ENCODE results near the gene CHMP1B.

CHMP1B gene, protein sequence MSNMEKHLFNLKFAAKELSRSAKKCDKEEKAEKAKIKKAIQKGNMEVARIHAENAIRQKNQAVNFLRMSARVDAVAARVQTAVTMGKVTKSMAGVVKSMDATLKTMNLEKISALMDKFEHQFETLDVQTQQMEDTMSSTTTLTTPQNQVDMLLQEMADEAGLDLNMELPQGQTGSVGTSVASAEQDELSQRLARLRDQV

DNA sequence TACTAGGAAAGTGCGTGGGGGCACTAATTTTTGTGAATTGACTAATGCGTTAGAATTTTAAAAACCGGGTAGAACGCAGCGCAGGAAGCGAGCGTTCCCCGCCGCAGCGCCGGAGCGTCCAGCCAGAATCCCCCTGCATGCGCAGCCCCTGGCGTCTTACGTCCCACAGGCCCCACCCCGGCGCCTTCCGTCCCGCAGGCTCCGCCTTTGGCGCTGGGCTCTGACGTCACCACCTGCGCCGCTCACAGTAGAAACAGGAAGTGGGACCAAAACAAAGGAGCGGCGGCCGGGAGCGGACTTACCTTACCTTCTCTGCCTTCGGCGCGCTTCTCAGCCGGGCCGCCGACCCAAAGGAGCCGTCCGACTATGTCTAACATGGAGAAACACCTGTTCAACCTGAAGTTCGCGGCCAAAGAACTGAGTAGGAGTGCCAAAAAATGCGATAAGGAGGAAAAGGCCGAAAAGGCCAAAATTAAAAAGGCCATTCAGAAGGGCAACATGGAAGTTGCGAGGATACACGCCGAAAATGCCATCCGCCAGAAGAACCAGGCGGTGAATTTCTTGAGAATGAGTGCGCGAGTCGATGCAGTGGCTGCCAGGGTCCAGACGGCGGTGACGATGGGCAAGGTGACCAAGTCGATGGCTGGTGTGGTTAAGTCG is at the start of gene CHMP1B:
CHMP1B (plus strand) TSS at position 268 of the 660 bp plus-strand sequence; CDS start at position 367, 99 bp downstream.
- peak; percentile 65 for DNase-seq

DNA sequence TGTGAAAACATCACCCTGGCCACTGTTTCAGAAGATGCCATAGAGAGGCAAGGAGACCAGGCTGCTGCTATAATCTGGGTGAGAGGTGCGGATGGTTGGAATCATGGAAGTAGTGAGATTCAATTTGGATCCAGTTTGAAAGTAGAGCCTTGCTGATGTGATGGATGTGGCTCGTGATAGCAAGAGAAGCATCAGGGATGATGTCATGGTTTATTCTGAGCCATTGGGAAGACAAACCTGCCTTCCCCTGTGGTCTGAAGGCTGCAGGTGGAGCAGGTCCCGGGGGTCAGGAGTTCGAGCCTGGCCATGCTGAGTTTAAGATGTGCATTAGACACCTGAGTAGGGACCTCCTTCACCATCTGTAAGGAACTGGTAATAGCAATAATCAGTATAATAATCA is 49.6 kb upstream of the CHMP1B start:
- DNase-seq = no peak

DNA sequence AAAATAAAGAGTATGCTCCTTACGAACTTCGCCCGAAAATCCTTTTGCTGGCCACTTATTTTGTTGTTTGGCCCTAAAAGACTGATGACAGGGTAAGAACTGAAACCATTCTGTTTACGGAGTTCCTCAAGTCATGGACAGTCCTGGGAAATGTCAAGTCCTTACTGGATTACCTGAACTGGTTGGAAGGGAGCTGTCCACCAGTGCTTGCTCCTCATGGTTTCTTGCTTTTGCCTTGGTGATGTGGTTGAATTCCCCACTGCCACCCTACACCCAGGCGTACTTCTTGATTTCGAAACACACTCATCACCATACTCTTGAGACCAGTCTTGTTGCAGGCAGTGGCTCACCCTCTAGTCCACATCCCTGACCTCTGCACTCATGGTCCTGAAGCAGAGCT is 49.1 kb upstream of the CHMP1B start:
- DNase-seq = no peak

DNA sequence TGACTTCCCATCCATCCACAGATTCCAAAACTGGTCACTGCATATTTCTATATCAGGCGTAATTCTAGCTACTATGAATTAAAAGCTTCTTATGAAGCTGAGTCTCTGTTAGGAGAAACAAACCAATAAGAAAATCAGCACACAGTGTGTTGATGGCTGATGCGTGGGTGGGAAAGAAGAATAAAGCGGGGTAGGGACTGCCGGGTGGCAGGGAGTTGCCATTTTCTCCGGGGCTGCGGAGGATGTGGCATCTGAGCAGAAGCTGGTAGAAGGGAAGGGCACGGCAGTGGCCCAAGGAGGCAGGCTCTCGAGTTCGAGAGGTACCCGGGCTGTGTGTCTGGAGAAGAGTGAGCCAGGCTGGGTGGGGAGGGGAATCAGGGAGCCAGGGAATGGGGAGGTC is 48.6 kb upstream of the CHMP1B start:
- DNase-seq = no peak

DNA sequence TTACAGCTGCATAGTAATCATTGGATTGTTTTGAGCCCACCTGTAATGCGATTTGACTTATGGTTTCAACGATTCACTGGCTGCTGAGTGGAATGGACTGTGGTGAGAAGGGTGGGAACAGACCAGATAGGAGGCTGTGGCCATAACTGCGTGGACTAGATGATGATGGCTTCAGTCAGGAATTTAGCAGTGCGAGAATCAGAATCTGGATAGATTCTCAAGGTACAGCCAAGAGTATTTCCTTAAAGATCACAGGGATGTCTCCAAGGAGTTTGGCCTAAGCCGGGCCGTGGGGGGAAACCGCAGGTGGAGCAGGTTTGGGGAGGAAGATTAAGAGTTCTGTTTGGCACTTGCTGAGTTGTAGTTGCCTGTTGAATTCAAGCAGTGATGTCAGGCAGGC is 44.0 kb upstream of the CHMP1B start:
- DNase-seq = no peak

DNA sequence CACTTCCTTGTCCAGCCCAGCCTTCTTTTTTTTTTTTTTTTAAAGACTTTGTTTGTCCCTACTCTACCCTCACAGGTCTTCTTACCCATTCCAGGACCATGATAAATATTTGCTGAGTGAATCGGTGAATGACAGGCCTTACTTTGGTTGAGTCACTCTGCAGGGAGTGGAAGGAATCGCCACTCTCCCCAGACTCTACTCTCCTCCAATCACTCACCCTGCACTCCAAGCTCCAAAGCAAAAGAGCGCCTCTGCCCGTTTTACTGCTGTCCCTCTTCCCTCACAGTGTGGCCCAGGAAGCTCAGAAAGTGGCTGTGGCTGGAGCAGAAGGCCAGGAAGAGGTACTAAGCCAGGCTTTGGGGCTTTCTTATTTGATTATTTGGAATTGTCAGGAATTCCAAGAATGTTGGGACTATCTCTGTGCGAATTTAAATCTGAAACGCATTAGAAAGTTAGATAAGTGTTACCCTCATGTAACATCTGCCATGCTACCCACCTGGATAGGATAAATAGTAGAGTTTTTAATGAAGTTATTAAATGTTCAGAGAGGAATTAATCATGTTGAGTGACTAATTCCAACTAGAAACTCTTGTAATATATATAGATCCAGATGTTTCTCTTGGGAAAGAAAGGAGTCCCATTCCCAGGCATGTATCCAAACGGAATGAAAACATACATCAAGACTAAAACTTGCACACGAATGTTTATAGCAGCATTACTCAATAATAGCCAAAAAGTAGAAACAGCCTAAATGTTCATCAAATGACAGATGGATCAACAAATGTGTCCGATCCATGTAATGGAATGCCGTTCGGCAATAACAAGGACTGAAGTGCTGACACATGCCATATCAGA is 43.0 kb upstream of the CHMP1B start:
- no peak for DNase-seq

DNA sequence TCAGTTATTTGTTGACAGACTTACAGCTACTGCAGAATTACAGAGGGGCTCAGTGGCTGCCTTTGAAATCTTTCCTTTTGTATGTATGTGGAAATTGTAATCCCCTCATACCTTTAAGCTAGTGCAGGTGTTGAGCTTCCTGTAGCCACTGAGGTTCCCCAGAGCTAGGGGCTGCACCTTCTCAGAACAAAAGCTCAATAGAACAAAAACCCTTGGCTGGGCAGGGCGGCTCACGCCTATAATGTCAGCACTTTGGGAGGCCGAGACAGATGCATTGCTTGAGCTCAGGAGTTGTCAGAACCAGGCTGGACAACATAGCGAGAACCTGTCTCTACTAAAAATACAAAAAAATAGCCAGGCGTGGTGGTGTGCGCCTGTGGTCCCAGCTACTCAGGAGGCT is 41.3 kb upstream of the CHMP1B start:
- DNase-seq = no peak

DNA sequence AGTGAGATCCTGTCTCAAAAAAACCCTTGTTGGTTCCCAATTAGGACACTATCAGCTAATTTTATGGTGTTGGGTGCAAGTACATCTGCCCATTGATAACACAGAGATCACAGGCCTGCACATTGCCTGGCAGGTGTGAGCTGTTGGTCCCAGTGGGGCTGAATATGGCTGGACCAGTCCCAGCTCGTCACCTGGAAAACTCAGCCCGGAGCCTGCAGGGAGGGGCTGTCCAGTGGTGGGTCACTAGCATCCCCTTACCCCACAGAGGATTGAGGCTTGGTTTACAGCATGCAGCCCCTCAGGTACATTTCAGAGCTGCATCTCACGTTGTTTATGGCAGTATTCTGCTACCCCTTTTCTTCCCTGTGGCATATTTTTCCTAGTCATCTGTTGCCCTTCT is 40.8 kb upstream of the CHMP1B start:
- no peak for DNase-seq

DNA sequence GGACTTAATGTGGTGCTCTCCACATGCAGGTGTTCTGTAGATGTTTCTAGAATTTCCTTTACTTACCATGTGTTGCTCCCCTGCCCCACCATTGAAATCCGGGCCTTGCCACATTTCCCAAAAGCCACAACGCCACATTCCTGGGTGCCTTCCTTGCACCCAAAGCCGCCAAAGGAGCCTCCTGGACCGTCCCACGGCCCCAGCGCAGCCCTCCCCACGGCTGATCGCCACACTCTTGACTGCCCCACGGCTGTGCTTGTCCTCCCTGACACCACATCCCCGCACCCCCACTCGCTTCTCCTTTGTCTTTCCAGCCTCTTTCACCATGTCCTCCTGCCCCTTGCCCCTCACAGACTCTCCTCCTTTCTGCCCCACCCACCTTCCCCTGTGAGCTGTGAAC is 40.2 kb upstream of the CHMP1B start:
- DNase-seq = no peak

DNA sequence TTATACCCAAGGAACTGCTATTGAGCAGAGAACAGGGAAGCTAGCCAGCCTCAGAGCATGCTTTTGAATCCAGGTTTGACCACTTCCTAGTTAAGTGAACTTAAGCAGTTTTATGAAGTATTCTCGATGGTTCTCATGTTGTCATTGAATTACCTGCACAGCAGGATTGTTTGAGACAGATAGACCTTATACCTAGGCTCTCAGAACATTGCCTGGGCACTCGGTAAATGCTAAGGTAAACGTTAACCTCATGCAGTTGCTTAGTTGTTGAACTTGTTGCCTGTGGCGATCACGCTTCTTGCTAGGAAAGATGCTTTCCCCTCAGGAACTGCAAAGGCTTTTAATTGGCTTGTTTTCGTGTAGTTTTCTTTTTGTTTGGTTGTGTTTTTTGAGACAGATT is 34.0 kb upstream of the CHMP1B start:
- no peak for DNase-seq

DNA sequence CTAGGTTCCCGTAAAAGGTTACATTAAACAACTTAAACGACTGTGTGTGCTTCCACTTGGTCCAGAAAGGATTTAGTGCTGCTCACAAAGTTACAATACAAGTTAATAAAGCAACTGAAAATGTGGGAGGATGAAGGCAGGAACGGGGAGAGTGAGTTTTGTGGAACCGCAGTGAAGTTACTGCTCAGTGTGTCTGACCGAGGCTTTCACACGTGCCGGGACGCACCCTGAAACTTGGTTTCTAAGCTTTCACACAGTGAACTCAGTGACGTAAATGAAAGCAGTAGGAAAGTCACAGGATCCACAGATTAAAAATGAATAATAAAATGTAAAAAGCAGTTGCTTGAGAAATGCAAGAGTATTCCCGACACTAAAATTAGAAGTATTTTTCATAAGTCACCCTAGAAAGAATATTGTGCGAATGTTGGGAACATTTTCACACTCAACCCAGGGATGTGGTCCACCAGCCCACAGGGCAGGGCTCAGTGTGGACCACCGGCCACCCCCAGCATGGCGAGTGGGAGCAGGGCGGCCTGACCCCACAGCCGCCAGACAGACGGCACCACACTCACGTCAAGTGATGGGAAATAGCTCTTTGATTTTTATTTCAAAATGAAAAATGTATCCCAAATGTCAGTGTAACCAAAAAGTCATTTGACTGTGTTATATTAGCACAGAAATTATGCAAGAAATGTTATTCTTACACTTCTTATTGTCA is 32.6 kb upstream of the CHMP1B start:
- DNase-seq = no peak

DNA sequence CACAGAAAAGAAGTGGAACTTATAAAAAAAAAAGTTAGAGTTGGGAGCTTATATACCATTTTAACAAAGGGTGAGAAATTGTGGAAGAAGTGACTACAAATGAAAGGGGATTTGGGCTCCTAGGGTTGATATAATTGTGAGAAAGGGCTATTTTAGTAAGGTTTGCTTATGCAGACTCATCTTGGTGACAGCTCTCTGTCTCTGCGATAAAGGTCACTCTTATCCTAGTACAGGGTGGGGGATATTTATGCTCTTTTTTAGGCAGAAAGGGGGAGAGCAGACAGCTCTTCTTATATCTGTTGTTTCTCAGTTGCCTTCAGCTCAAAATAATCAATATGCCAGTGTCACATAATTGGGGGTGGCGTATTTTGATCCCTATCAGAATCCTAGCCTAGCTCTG is 31.3 kb upstream of the CHMP1B start:
- no peak for DNase-seq

DNA sequence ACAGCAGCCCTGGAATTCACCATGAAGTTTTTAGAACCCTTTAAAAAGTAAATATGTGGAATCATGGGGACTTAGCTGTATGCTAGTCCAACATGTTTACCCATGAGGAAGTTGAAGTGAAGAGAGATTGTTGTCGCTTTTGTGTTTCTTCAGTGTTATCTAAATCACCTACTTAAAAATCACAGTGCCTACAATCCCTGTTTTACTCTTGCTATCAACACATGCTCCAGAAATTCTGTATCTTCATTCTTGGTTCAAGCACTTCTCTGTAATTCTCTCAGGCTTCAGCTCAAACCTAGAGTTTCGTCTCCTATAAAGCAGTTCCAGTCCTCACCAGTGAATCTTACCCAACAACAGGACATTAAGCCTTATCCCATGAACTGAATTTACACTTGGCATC is 30.5 kb upstream of the CHMP1B start:
- DNase-seq = no peak

DNA sequence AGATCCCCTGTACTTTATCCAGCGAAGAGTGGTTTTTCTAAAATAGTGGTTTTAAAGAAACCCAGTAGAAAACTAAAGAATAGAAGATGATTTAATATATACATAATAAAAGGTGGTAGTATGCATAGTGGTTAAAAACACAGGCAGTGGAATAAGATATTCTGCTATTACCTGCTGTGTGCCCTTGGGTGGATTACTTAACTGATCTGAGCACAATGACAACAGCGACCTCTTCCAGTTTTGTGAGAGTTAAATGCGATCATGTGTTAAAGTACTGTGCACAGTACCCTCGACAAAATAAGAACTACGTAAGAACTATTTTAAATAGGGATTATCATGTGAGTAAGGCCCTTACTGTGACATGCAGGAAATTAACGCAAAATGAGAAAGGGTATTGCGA is 30.0 kb upstream of the CHMP1B start:
- no peak for DNase-seq

DNA sequence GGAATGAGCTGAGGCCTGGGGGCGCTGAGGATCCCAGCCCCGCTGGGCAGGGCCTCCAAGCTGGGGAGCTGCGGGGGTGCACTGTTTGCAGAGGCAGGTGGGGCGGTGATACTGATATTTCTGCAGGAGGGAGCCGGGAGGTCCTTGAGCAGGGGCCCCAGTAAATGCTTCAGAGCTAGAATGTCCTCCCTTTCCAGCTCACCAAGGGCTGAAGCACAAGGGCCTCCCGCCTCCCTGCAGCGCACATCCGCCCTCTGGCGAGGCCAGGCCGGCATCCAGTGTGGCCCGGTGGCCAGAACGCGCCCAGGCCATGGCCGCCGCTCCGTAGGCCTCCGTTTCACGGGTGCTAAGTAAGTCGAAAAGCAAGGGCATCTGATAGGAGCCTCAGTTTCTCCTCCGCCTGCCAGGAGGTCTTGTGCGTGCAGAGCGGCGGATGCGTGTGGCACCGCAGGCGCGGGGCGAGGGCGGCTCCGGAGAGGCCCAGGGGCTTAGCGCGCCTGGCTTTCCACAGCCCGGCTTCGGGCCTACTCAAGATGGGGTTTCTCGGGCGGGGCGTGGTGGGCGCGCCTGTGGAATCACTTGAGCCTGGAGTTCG is 29.5 kb upstream of the CHMP1B start:
- no peak for DNase-seq

DNA sequence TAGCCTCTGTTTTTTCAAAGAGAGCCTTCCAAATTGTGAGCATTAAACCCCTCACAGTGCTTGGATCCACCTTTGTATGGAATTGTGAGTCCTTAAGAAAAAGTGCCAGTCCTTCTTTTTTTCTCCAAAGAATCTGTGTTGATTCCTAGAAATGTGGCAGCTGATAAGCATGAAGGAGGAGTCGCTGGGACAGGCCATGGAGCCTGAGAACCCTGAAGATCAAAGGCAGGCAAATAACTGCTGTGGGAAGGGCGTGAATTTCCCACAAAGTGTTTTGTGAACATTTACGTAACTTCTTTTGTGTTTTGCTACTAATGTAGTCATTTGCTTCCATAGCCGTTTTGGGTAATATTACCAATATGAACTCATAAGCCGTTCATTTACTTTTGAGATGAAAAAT is 27.7 kb upstream of the CHMP1B start:
- DNase-seq = no peak

DNA sequence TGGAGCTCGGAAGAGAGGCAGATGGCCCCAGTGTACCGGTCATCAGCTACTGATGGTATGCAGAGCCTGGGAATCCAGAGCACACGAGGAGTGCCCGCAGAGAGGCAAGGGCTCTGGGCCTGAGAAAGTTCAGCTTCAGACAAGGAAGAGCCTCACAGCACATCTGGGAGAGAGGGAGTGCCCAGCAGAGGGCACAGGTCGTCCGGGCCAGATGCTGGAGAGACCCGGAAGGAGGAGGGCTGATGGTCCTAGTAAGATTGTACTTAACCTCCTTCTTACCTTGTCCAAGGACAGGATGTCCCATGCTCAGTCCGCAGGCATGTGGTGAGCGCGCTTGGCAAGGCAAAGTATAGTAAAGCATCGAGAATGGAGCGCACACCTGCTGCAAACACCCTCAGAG is 24.4 kb upstream of the CHMP1B start:
- no peak for DNase-seq

DNA sequence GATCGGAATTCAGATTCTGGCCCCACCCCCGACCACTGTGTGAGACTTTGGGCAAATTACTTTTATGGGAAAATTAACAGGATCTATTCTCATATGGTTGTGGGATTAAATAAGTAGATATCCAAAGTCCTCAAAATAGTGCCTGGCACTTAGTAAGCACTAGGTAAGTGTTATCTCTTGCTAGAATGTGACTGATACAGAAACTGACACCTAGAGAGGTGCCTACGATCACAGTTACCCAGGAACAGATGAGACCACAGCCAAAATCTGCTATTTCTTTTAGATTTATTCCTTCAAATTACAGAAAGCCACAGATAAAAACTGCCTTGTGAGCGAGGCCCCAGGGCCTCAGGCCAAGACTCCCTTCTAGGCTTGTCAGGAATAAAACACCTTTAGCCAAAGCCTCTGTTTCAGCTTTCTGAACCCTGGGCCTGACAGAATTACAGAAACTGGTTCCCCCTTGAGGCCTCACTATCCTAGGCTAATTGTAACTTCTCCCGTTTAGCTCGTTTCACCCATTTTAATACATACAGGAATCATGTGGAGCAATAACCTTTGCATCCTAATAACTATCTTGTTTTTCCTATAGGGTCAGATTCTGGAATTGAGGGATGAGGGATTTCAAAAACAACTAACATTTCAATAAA is 22.3 kb upstream of the CHMP1B start:
- no peak for DNase-seq

DNA sequence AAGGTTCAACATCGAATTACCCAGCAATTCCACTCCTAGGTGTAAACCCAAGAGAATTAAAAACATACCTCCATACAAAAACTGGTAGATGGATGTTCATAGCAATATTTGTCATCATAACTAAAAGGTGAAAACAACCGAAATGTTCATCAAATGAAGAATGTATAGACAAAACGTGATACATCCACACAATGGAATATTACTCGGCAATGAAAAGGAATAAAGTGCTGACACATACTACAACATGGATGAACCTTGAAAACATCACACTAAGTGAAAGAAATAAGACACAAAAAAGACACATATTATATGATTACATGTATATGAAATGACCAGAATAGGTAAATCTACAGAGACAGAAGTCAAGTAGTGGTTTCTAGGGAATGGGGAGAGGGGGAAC is 20.6 kb upstream of the CHMP1B start:
- no peak for DNase-seq

DNA sequence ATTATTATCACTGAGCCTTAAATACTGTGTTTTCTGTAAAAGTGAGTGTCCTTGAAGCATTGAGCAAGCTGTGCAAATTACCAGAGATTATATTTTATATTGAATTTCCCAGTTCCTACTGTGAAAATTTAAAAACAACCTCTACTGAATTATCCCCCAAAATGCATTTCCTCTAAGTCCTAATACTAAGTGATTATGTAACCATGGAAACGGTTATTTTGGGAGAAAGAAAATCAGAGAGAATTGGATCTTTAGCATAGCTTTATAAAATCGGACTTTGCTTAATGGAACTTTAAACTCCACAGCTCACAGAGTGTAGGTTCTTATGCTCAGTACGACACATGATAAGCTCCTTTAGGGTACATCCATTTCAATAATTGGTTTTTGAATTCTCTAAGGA is 19.3 kb upstream of the CHMP1B start:
- DNase-seq = no peak

DNA sequence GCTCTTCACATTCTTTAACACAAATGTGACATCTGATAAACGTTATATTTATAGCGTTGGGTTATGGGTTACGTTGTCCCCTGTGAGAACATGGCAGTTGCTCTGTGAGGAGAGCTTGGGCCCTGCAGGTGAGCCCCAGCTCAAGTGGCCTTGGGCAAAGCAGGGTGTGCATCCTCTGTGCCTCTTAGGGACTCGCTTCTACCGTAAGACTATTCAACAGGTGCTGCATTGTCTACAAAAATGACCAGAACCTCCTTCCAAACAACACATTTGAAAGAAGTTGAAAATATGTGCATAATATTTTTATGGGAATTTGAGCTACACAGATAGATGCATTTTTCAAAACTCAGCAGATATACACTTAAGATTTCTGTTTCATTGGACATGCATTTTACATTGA is 16.4 kb upstream of the CHMP1B start:
- no peak for DNase-seq

DNA sequence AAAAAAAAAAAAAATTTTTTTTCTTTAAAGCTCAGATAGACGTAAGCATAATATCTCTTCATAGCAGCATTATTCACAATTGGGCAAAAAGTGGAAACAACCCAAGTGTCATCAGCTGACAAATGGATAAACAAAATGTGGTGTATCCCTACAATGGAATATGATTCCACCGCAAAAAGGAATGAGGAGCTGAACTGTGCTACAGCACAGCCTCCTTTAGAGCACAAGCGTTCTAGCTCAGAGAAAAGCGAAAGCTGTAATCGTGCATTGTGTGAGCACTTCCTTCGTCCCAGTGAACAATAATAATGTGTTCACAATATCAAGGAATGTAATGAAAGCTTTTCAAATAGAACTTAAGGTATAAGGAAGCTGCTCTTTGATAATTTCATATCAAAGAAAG is 11.7 kb upstream of the CHMP1B start:
- DNase-seq = no peak

DNA sequence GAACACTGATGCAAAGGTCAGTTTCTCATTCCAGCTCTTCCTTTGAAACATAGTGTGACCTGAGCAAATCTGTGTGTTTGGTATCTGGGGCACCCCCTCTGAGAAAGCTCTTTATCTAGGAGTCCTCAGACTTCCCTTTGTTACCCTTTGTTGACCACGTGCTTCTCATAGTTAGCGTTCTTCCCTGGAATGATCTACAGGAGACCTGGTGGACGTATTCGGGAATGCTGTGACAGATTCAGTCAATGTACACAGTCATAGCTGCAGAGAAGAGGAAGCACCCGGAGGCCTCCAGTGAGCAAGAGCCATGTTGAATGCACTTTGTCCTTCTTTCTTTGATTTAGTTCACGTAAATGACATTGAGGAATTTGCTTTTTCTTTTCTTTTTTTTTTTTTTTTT is 10.7 kb upstream of the CHMP1B start:
- DNase-seq = no peak

Data from GOT3 (cell line).